LHCN-M2 (cell line): Measurements from ENCODE around the gene SIK3. TPM values are rescaled to one million over a fixed set of nuclear protein-coding genes. Genes with fewer than 3 reads are reported as not detected.
"Not testable (repeated sequence)": the region's sequence is repeated elsewhere in the genome, so short reads cannot be mapped to it uniquely, and the experiment has no call there.

Source experiments
- DNase-seq: peaks from one replicate; pipeline ENCODE4 v3.0.0-alpha.2; 2012; ENCODE audit warnings: low read depth
- total RNA-seq: library from RNA; depleted of rRNA; stranded (reverse); fragments of >200 nt; gene quantifications from 2 replicates; pipeline ENCODE4 v1.2.3, GENCODE V29; 2014

SIK3 gene
- total RNA-seq, 1 experiment from 2014 or later, result 12.2 TPM

DNA sequence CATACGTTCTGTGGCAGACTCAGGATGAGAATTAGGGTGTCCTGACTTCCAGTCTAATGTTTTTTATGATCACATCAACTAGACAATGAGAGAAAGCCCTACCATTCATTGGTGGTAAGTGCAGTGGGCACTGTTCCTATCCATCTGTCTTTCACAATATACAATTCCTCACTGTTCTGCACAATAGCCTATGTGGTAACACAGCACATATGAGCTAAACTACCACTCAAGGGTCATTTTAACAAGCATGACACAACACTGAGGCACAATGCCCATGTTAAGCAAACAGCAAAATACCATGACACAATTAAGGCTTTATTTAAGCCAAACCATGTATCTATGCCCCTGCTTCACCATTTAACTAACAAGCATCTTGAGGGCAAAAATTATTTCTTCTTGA lies 52.3 kb downstream of the SIK3 start:
- DNase-seq, result peak; percentile 41

DNA sequence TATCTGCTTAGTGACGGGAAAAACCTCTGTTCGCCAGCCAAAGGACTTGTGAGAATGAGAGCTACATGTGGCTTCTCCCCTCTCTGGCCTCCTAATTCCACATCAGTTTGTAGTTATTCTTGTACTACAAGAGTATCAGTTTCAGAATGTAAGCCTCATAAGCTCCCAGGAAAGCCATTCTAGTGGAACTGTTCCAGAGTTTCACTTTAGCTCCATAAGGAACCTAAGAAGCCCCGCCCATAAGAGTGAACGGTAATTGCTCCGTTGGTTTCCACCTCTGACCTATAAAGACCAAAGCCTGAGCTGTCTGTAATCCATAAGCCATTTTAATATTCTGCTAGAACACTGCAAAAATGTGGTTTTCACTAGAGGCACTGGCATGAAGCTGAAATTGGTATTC lies 53.0 kb downstream of the SIK3 start:
- peak; percentile 70 for DNase-seq

DNA sequence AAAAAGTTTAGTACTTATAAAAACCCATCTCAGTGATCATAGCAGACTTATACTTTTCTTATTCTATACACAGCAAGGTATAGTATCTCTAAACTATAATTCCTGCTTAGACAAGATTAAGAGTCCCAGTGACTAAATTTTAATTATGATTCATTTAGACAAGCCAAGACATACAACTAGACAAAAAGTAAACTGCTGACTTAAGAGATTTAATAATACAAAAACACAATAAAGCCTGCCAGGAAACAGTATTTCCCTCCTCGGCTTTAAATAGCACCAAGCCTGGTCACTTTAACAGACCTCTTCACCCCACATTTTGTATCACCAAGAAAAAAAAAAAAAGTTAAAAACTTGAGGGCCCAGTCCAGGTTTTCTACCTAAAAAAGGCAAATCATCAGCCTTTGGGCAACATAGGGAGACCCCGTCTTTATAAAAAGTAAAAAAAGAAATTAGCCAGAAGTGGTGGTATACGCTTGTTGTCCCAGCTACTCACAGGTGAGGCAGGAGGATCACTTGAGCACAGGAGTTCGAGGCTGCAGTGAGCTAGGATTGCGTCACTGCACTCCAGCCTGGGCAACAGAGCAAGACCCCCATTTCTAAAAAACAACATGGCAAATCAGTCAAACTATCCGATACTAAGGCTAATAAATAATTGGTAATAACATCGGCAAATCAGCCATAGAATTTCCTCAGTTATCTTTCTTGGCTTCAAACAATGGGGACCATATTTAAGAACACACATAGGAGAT lies 53.8 kb downstream of the SIK3 start:
- no peak for DNase-seq

DNA sequence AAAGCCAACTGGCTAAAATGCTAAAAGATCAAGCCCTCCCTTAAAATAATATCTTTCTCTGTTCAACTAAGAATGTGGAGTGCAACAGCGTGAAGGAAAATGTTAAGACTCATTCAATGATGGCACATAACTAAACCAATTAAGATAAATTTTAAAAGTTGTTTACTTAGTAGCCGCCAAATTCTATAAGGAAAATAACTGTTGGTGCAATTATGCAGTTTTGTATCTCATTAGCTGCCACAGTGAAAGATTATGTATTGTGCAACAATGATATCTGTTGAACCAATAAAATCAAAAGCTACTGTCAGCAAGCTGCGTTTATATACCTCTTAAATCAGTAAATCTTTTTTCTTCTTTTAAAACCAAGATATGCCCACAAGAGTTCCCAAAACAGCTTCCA lies 55.5 kb downstream of the SIK3 start:
- no peak for DNase-seq

DNA sequence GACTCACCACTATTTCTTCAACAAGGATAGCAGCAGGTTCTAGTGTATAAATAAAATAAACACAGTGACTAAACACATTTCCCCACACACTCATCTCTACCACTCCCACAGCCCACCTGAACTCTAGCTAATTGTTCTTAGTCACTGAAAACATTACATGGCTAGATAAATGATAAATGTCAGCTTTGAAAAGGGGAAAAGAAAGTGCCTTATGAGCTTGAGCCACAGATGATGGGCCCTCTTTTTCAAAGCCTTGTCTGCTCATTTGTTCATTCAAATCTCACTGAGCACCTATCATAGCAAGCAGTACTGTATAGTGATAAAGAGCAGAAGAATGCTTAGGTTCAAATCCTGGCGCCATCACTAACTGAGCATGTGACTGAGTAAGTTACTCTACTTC lies 58.3 kb downstream of the SIK3 start:
- DNase-seq, result peak; percentile 14

DNA sequence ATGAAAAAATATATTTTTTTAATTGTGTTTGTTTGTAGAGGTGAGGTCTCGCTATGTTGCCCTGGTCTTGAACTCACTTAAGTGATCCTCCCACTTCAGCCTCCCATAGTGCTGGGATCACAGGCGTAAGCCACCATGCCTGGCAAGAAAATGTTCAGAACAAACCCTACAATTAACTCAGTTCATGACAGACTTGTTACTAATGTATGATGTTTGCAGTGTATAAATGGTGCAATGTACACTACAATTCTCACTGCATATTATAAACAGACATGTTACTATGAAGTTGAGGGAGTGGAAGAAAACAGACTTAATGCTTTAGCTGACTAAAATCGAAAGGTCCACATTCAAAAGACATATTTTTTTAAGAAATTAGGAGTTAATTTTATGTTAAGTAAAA lies 59.0 kb downstream of the SIK3 start:
- no peak for DNase-seq

DNA sequence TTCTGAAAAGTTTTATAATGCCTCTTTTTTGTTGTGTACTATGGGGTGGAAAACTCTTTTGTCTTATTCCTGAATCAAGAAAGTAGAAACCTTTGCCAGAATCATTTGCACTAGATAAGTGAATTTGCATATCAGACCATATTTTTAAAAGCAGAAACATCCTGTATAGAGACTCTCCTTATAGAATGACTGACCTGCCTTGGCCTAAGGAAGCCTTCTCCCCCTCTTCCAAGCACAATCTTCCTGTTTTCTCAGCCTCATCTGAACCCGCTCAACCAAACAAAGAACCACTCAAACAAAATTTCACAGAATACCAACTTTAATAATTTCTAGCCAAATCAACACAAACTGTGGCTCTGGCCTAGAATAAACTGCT lies 60.3 kb downstream of the SIK3 start:
- no peak for DNase-seq

DNA sequence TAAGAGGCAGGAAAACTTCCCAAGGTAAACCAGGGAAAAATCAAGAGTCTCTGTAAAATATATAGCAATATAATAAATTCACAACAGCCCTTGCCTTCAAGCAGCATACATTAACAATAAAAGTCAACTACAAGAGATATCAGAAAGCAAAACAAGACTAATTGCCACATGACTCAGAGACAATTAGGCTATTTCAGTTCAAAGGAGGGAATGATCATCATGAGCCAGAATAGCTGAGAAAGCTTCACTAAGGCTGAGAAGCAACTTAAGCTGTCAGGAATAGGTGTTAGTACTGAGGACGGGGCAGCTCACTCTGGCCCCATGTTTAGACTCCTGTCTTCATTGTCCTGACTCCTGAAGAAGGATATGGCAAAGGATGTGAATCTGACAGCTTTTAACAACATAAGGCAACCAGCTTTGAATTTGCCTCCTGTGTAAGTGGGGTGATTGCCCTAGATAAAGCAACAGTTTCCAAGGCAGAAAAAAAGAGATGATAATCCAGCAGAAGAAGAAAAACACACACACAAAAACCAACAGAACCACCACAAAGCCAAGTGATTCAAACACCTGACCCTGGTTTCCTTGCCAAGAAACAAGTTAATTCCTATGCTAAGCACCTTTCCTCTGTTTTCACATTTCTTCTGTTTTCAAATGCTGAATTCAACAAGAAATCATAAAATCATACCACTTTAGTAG lies 60.8 kb downstream of the SIK3 start:
- no peak for DNase-seq

GRCh38 chr11:117034901-117035300 lies 63.3 kb downstream of the SIK3 start:
- no peak for DNase-seq

GRCh38 chr11:117026593-117027330 lies 71.5 kb downstream of the SIK3 start:
- DNase-seq, result peak; percentile 86

GRCh38 chr11:117023707-117024106 lies 74.5 kb downstream of the SIK3 start:
- DNase-seq, result not testable (repeated sequence)

DNA sequence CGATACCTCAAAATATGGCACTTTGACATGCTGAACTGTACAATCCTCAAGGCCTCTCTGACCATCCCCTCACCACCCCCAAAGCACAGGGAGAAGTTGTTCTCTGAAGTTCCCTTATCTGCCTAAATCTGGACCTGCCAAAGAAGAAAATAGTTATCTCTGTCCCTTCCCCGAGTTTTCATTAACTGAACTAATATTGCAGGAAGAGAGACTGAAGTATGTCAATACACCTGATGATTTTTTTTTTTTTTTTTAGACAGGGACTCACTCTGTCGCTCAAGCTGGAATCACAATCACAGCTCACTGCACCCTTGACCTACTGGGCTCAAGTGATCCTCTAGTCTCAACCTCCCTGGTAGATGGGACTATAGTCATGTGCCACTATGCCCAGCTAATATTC lies 75.0 kb downstream of the SIK3 start:
- DNase-seq, result no peak

- DNase-seq, result no peak
These were observed 75.7 kb downstream of the SIK3 start for GRCh38 chr11:117022526-117022925.

DNA sequence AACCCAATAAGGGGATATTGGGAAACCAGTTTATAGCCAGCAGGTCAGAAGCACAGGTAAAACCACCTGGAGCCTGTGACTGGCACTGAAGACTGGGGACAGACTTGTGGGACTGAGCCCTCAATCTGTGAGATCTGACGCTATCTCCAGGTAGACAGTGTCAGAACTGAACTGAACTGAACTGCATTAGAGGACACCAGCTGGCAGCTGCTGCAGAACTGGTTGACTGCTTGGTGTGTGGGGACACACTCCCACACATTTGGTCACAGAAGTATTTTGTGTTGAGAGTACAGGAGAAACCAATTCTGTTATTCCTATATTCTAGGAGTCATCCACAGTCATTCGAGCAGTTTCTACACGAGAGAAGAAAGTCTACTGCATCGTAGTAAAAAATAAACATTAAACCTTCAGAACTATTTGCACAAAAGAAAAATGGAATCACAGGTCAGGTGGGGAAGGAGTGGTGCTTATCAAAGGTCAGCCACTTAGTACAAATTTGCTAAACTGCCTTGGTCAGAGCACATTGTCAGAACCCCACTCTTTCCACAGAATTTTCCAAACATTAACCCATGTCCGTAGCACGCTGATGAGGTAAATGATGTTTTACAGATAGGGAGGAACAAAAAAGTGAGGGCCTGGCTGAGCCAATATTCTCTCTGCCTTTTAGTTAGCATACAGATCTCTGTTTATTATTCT lies 77.2 kb downstream of the SIK3 start:
- DNase-seq, result no peak

GRCh38 chr11:117020287-117020686 lies 77.9 kb downstream of the SIK3 start:
- DNase-seq, result no peak

GRCh38 chr11:117019871-117020270 lies 78.4 kb downstream of the SIK3 start:
- no peak for DNase-seq

DNA sequence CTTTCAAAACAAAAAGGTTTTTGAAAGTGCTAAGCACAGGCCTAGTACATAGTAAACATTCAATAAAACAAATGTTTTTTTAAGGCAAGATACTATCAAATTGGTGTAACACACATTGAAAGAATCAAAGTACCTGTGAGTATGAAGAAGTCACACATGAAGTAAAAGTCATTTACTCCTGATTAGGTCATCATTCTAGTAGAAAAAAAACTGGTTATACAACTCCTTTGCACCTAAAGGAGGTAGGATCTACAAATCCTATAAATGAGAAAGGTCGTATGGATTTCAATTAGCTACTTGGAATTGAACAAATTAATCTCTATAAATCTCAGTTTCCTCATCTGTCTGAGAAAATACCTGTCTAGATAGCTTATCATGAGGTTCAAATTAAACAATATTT lies 80.8 kb downstream of the SIK3 start:
- no peak for DNase-seq

- no peak for DNase-seq
These were observed 81.5 kb downstream of the SIK3 start for GRCh38 chr11:117016747-117017146.

- no peak for DNase-seq
These were observed 82.0 kb downstream of the SIK3 start for GRCh38 chr11:117016246-117016645.

- no peak for DNase-seq
These were observed 86.7 kb downstream of the SIK3 start for GRCh38 chr11:117011541-117011898.

DNA sequence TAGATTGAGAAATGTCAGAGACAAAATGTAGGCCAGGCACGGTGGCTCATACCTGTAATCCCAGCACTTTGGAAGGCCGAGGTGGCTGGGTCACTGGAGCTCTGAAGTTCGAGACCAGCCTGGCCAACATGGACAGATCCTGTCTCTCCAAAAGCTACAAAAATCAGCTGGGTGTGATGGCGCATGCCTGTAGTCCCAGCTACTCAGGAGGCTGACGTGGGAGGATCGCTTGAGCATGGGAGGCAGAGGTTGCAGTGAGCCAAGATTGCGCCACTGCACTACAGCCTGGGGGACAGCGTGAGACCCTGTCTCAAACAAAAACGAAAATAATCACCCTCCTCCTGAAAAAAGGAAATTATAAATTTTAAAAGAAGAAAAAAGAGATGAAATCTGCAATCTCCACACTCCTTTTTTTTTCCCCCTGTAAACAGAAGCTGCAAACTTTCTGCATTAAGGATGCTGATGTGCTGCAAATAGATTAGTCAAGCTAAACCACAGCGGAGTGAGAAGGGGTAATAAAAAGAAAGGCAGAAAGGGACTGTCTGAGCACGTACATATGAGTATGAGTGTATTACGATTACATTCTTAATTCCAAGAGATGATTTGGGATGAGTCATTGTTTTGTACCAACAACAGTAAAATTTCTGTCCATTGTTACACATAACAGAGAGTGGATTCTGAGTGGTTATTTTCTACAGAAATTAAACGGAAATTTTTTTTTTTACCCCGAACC lies 87.3 kb downstream of the SIK3 start:
- peak; percentile 96 for DNase-seq
